22Rv1 (cell line): ENCODE results near the gene HAO1.

Experiments used
- H3K27ac ChIP-seq: fragments of 450-650 bp; 2 replicates; pipeline ENCODE4 v1.5.1; 2017
- CTCF ChIP-seq: fragments of 450-650 bp; IDR thresholded peaks from 2 replicates; pipeline ENCODE4 v1.5.1; 2017; ENCODE audit warnings: mild to moderate bottlenecking
- ZFX ChIP-seq: fragments of 450-650 bp; IDR thresholded peaks from 2 replicates; pipeline ENCODE4 v1.6.1; 2017; ENCODE audit warnings: antibody characterized with exemption, borderline replicate concordance

HAO1 gene

GRCh38 chr20:7908905-7909304 lies 31.4 kb downstream of the HAO1 start:
- TF ChIP-seq CTCF (no peak), ZFX (no peak)
- no peak overlapping the region for H3K27ac ChIP-seq

- H3K27ac ChIP-seq = no peak overlapping the region
- TF ChIP-seq CTCF (no peak), ZFX (no peak)
Measured at GRCh38 chr20:7903429-7903828, 36.8 kb downstream of the HAO1 start.

GRCh38 chr20:7902879-7903278 lies 37.4 kb downstream of the HAO1 start:
- no peak overlapping the region for H3K27ac ChIP-seq
- TF ChIP-seq CTCF (no peak), ZFX (no peak)

- no peak overlapping the region for H3K27ac ChIP-seq
- TF ChIP-seq ZFX = no peak
- TF ChIP-seq CTCF = no peak
Measured at GRCh38 chr20:7897781-7898364, 42.4 kb downstream of the HAO1 start.

GRCh38 chr20:7893014-7893730 lies 47.1 kb downstream of the HAO1 start:
- TF ChIP-seq CTCF (no peak), ZFX (no peak)
- H3K27ac ChIP-seq = no peak overlapping the region

GRCh38 chr20:7891705-7892104 lies 48.6 kb downstream of the HAO1 start:
- no peak overlapping the region for H3K27ac ChIP-seq
- TF ChIP-seq ZFX (no peak), CTCF (no peak)

GRCh38 chr20:7889736-7890135 lies 50.5 kb downstream of the HAO1 start:
- TF ChIP-seq ZFX (no peak), CTCF (no peak)
- no peak overlapping the region for H3K27ac ChIP-seq
